ENCODE measurements around the gene CAPG.

DNA sequence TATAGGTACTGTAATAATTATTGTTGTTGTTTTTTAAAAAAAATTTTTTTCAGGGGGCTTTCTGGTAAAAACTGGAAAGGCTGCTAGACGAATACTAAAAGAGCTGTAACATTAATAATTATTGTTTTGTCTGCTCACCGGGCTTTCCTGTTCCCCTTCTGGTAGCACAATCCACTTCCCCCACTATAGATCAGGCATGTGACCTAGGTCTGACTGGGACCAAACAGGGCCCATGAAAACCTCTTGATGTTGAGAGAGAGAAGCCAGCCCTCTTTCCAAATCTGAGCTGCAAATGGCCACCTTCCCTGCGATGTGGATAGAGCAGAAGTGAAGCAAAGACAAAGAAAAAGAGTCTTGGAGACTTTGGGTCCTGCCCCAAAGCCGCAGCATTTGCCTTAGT, 31.7 kb upstream of the CAPG start:
- TF ChIP-seq, protein P1, sequence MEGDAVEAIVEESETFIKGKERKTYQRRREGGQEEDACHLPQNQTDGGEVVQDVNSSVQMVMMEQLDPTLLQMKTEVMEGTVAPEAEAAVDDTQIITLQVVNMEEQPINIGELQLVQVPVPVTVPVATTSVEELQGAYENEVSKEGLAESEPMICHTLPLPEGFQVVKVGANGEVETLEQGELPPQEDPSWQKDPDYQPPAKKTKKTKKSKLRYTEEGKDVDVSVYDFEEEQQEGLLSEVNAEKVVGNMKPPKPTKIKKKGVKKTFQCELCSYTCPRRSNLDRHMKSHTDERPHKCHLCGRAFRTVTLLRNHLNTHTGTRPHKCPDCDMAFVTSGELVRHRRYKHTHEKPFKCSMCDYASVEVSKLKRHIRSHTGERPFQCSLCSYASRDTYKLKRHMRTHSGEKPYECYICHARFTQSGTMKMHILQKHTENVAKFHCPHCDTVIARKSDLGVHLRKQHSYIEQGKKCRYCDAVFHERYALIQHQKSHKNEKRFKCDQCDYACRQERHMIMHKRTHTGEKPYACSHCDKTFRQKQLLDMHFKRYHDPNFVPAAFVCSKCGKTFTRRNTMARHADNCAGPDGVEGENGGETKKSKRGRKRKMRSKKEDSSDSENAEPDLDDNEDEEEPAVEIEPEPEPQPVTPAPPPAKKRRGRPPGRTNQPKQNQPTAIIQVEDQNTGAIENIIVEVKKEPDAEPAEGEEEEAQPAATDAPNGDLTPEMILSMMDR (IDR thresholded peaks at IDR 0.05) = no peak
- TF ChIP-seq POLR2A (IDR thresholded peaks at IDR 0.05) (no peak), POLR2AphosphoS5 (IDR thresholded peaks at IDR 0.05; ENCODE audit: insufficient read depth in 1 of 2, low read depth in 1 of 2) (no peak)

Data from vagina (tissue), 2 donors.